OCI-LY7 (cell line): ENCODE data around the gene PSTK. TPM values are rescaled to one million over a fixed set of nuclear protein-coding genes. Genes with fewer than 3 reads are reported as not detected.

Source experiments
- BruUV-seq: library from RNA; stranded (reverse); fragments of 400-500 nt; replicated peaks from 2 replicates; lab custom pipeline; 2021; lab: Mats Ljungman, UMichigan
- CTCF ChIA-PET: fragments of 300-600 bp; sonication (Branson Sonifier 250); formaldehyde crosslinking; loops from one replicate; lab custom pipeline; 2022; ENCODE audit warnings: antibody characterized with exemption; ENCODE audit not compliant: unreplicated experiment; lab: Charles Lee
- POLR2A ChIA-PET: fragments of 300-600 bp; sonication (Branson Sonifier 250); formaldehyde crosslinking; loops from one replicate; lab custom pipeline; 2022; ENCODE audit warnings: antibody characterized with exemption; lab: Charles Lee
- DNase-seq: peaks from one replicate; pipeline ENCODE4 v3.0.0-alpha.2; 2015; ENCODE audit warnings: low spot score
- H2AFZ ChIP-seq: fragments of 200-600 bp; sonication (generic), shearing (Covaris generic); 2 replicates; pipeline ENCODE4 v1.6.1; 2014; ENCODE audit warnings: mild to moderate bottlenecking, antibody characterized with exemption, low read length, moderate library complexity
- H3K27ac ChIP-seq: fragments of 200-600 bp; sonication (generic); 2 replicates; pipeline ENCODE4 v1.5.1; 2014; ENCODE audit warnings: mixed run types, low read depth, mild to moderate bottlenecking, moderate library complexity, low read length, inconsistent platforms; ENCODE audit not compliant: poor library complexity, severe bottlenecking
- H3K36me3 ChIP-seq: fragments of 200-600 bp; sonication (generic); 2 replicates; pipeline ENCODE4 v1.6.1; 2014; ENCODE audit warnings: mild to moderate bottlenecking, antibody characterized with exemption, low read length, moderate library complexity, mixed read lengths; ENCODE audit not compliant: insufficient read depth
- H3K4me1 ChIP-seq: fragments of 200-600 bp; sonication (generic); 2 replicates; pipeline ENCODE4 v1.5.1; 2014; ENCODE audit warnings: mild to moderate bottlenecking, low read length; ENCODE audit not compliant: insufficient read depth, poor library complexity, severe bottlenecking
- H3K4me2 ChIP-seq: fragments of 200-600 bp; sonication (generic); 2 replicates; pipeline ENCODE4 v1.6.1; 2014; ENCODE audit warnings: mild to moderate bottlenecking, low read length
- H3K4me3 ChIP-seq: fragments of 200-600 bp; sonication (generic); 2 replicates; pipeline ENCODE4 v1.5.1; 2014; ENCODE audit warnings: mild to moderate bottlenecking, low read depth, low read length; ENCODE audit not compliant: poor library complexity, severe bottlenecking
- H3K79me2 ChIP-seq: fragments of 200-600 bp; sonication (generic); 2 replicates; pipeline ENCODE4 v1.6.1; 2016; ENCODE audit warnings: low read depth, mild to moderate bottlenecking, low read length, moderate library complexity, mixed read lengths; ENCODE audit not compliant: insufficient read depth
- H3K9me2 ChIP-seq: fragments of 200-600 bp; sonication (generic); 2 replicates; pipeline ENCODE4 v1.6.1; 2016; ENCODE audit warnings: mild to moderate bottlenecking, low read length, mixed read lengths; ENCODE audit not compliant: insufficient read depth
- H3K9me3 ChIP-seq: fragments of 200-600 bp; sonication (generic); 2 replicates; pipeline ENCODE4 v1.6.1; 2014; ENCODE audit warnings: mild to moderate bottlenecking, mixed run types, low read length, mixed read lengths
- H4K20me1 ChIP-seq: fragments of 200-600 bp; sonication (generic); 2 replicates; pipeline ENCODE4 v1.6.1; 2014; ENCODE audit warnings: mild to moderate bottlenecking, antibody characterized with exemption, low read length, moderate library complexity, mixed read lengths; ENCODE audit not compliant: insufficient read depth
- CTCF ChIP-seq: fragments of 200-600 bp; sonication (generic); conservative IDR thresholded peaks from 2 replicates; pipeline ENCODE4 v1.5.1; 2014; ENCODE audit warnings: mild to moderate bottlenecking, antibody characterized with exemption, low read length, moderate library complexity, mixed read lengths
- EZH2phosphoT487 ChIP-seq: fragments of 200-600 bp; sonication (generic); IDR thresholded peaks from 2 replicates; pipeline ENCODE4 v1.6.1; 2018; ENCODE audit warnings: low read depth, borderline replicate concordance, mild to moderate bottlenecking, mixed run types, antibody characterized with exemption, low read length, moderate library complexity, mixed read lengths
- intact Hi-C: fragments of 100-400 bp; cut with micrococcal nuclease; formaldehyde crosslinking; loops from one replicate; pipeline ENCODE4 v1.10.0; 2022; ENCODE audit not compliant: unreplicated experiment
- total RNA-seq, 2 experiments: library from RNA; depleted of rRNA in 1 of 2; stranded (reverse); fragments of >200 nt in 1 of 2; shearing (Covaris generic) in 1 of 2; gene quantifications; 2 replicates each; pipeline ENCODE4 v1.2.3, GENCODE V29; 2014 to 2022

The PSTK gene
- total RNA-seq, 2 experiments from 2014 or later, result 4.9 to 8.9 TPM

- no peak for TF ChIP-seq CTCF
- no peak for TF ChIP-seq EZH2phosphoT487
- Histone ChIP-seq H3K4me1 (peaks cover 9% of the 10 kb centered on the region), H3K9me2 (no peaks in the 10 kb centered on the region), H3K79me2 (peaks cover 44% of the 10 kb centered on the region), H3K36me3 (peaks cover 76% of the 10 kb centered on the region), H2AFZ (no peak overlapping the region), H3K9me3 (no peaks in the 10 kb centered on the region), H3K4me3 (no peak overlapping the region), H3K4me2 (no peak overlapping the region), H4K20me1 (no peaks in the 10 kb centered on the region), H3K27ac (no peak overlapping the region)
- no peak for DNase-seq
- ChIA-PET POLR2A (interaction anchor here (0.6 kb wide), 1 partner anchor 1912 kb away, joined by 3 read pairs; no protein-coding TSS in a partner anchor), CTCF (no interaction called here)
- BruUV-seq, result no TSS peak
- intact Hi-C loops, result no loop called here
Observed at GRCh38 chr10:123000155-123000554, 20.0 kb downstream of the PSTK start.

GRCh38 chr10:123001370-123001769 is 21.2 kb downstream of the PSTK start:
- BruUV-seq, result no TSS peak
- Histone ChIP-seq H3K4me1 (peaks cover 15% of the 10 kb centered on the region), H3K36me3 (peaks cover 76% of the 10 kb centered on the region), H3K79me2 (peaks cover 56% of the 10 kb centered on the region), H3K4me2 (no peak overlapping the region), H3K9me2 (no peaks in the 10 kb centered on the region), H3K27ac (no peak overlapping the region), H4K20me1 (peaks cover 3% of the 10 kb centered on the region; the same call in 1 of the 2 replicates), H3K4me3 (no peak overlapping the region), H2AFZ (no peak overlapping the region), H3K9me3 (no peaks in the 10 kb centered on the region)
- CTCF ChIA-PET, result no interaction called here
- intact Hi-C loops, result no loop called here
- TF ChIP-seq EZH2phosphoT487, result no peak
- POLR2A ChIA-PET, result no interaction called here
- DNase-seq, result no peak

- POLR2A ChIA-PET, result interaction anchor here (1.0 kb wide), 1 partner anchor 23 kb away, joined by 3 read pairs; no protein-coding TSS in a partner anchor
- Histone ChIP-seq H2AFZ (no peak overlapping the region), H3K4me1 (peaks cover 24% of the 10 kb centered on the region), H3K36me3 (peaks cover 56% of the 10 kb centered on the region), H3K79me2 (peaks cover 72% of the 10 kb centered on the region), H3K4me3 (no peak overlapping the region), H3K9me3 (no peaks in the 10 kb centered on the region), H4K20me1 (peaks cover 14% of the 10 kb centered on the region), H3K9me2 (no peaks in the 10 kb centered on the region), H3K4me2 (no peak overlapping the region), H3K27ac (no peak overlapping the region)
- DNase-seq, result no peak
- CTCF ChIA-PET, result no interaction called here
- intact Hi-C loops, result no loop called here
- no TSS peak for BruUV-seq
- no peak for TF ChIP-seq CTCF
- no peak for TF ChIP-seq EZH2phosphoT487
Observed at GRCh38 chr10:123004298-123004697, 24.1 kb downstream of the PSTK start.
